ENCODE results near the gene ADAMTS17. TPM values are rescaled to one million over a fixed set of nuclear protein-coding genes. Genes with fewer than 3 reads are reported as not detected.

The ADAMTS17 gene
- total and polyA plus RNA-seq, 4 donors, result 0.28 to 46.9 (median 9.1) TPM

- no peak for TF ChIP-seq CTCF (IDR thresholded peaks at IDR 0.05; ENCODE audit: low read depth, low read length, missing input control)
- TF ChIP-seq RXRA (IDR thresholded peaks at IDR 0.05), result no peak
Observed at GRCh38 chr15:100189319-100189718, 152.5 kb downstream of the ADAMTS17 start (continued).

GRCh38 chr15:100187677-100188076, 154.1 kb downstream of the ADAMTS17 start:
- 97% methylated on average over 8 of the region's 8 CpGs for WGBS
- DNase-seq (ENCODE audit: low spot score), result no peak

More at GRCh38 chr15:100187677-100188076, 154.1 kb downstream of the ADAMTS17 start:
- no peaks in the 10 kb centered on the region for H3K4me1 ChIP-seq (ENCODE audit: control insufficient read depth in 4 of 4, insufficient read depth in 4 of 4, low read length in 3 of 4)
- H3K27me3 ChIP-seq (ENCODE audit: control insufficient read depth in 4 of 4, insufficient read depth in 4 of 4, low read length in 3 of 4), result no peaks in the 10 kb centered on the region
- no peak for TF ChIP-seq TAF1 (conservative IDR thresholded peaks at IDR 0.05)
- TF ChIP-seq SP1 (IDR thresholded peaks at IDR 0.05), result no peak
- no peak for TF ChIP-seq YY1 (IDR thresholded peaks at IDR 0.05)
- TF ChIP-seq HNF4G (IDR thresholded peaks at IDR 0.05), result no peak
- no peak for TF ChIP-seq JUND (IDR thresholded peaks at IDR 0.05)
- TF ChIP-seq ZBTB33 (IDR thresholded peaks at IDR 0.05), result no peak
- no peak for TF ChIP-seq MAX (IDR thresholded peaks at IDR 0.05)
- TF ChIP-seq REST (IDR thresholded peaks at IDR 0.05), result no peak
- TF ChIP-seq NR2F2 (IDR thresholded peaks at IDR 0.05), result no peak
- no peak for TF ChIP-seq FOXA1 (IDR thresholded peaks at IDR 0.05)
- TF ChIP-seq ATF3 (IDR thresholded peaks at IDR 0.05), result no peak
- no peak for TF ChIP-seq FOXA2 (IDR thresholded peaks at IDR 0.05)
- no peak for TF ChIP-seq CTCF (IDR thresholded peaks at IDR 0.05; ENCODE audit: low read depth, low read length, missing input control)
- no peak for TF ChIP-seq RXRA (IDR thresholded peaks at IDR 0.05)
- no peak for TF ChIP-seq GABPA (IDR thresholded peaks at IDR 0.05 in 1 of 2, conservative IDR thresholded peaks at IDR 0.05 in 1 of 2)
- TF ChIP-seq RAD21 (IDR thresholded peaks at IDR 0.05), result no peak
- no peak for TF ChIP-seq HNF4A (conservative IDR thresholded peaks at IDR 0.05)
- H3K9me3 ChIP-seq (ENCODE audit: control insufficient read depth in 4 of 4, low read length in 3 of 4), result no peaks in the 10 kb centered on the region
- H3K9ac ChIP-seq (ENCODE audit: low read depth in 1 of 2, low read length in 2 of 2), result no peak overlapping the region
- peaks cover 0 to 4% (median 0%) of the 10 kb centered on the region in 4 donors for H3K36me3 ChIP-seq (ENCODE audit: control insufficient read depth in 4 of 4, insufficient read depth in 3 of 4, low read depth in 1 of 4, low read length in 3 of 4)
- H3K4me3 ChIP-seq (ENCODE audit: low read depth in 1 of 3, low read length in 3 of 3), result no peak overlapping the region
- H3K27ac ChIP-seq (ENCODE audit: low read depth in 1 of 2, low read length in 2 of 2), result no peak overlapping the region
